Glutamatergic neuron (in vitro differentiated cells): ENCODE results near the gene PMM2. TPM values are rescaled to one million over a fixed set of nuclear protein-coding genes. Genes with fewer than 3 reads are reported as not detected.

ENCODE experiments used
- DNase-seq: peaks from one replicate; pipeline ENCODE4 v3.0.0; 2022
- H3K27ac Mint-ChIP-seq: one replicate; pipeline ENCODE4 v1.8.0; 2020; ENCODE audit warnings: mild to moderate bottlenecking, mixed read lengths, inconsistent platforms; ENCODE audit not compliant: unreplicated experiment
- H3K27me3 Mint-ChIP-seq: one replicate; pipeline ENCODE4 v1.8.0; 2020; ENCODE audit warnings: mild to moderate bottlenecking, moderate library complexity, mixed read lengths, inconsistent platforms; ENCODE audit not compliant: unreplicated experiment
- H3K36me3 Mint-ChIP-seq: one replicate; pipeline ENCODE4 v1.8.0; 2020; ENCODE audit warnings: mild to moderate bottlenecking, mixed read lengths, inconsistent platforms; ENCODE audit not compliant: unreplicated experiment
- H3K4me1 Mint-ChIP-seq: one replicate; pipeline ENCODE4 v1.8.0; 2020; ENCODE audit warnings: mild to moderate bottlenecking, low read depth, mixed read lengths, inconsistent platforms; ENCODE audit not compliant: unreplicated experiment
- H3K4me3 Mint-ChIP-seq: one replicate; pipeline ENCODE4 v1.8.0; 2020; ENCODE audit warnings: mild to moderate bottlenecking, mixed read lengths, inconsistent platforms; ENCODE audit not compliant: unreplicated experiment
- H3K9me3 Mint-ChIP-seq: one replicate; pipeline ENCODE4 v1.8.0; 2020; ENCODE audit warnings: mild to moderate bottlenecking, moderate library complexity, mixed read lengths, inconsistent platforms; ENCODE audit not compliant: unreplicated experiment
- total RNA-seq: library from RNA; stranded (reverse); fragmentation: NEBNext Ultra II Directional; extraction: Animal tissue kit (Norgen Biotek cat#: 25700); gene quantifications from one replicate; pipeline ENCODE4 v1.2.1, GENCODE V29; 2021; ENCODE audit not compliant: unreplicated experiment
- TF ChIP-seq, protein P1 (sequence below): fragments of 200-600 bp; sonication (generic); IDR thresholded peaks from one replicate; pipeline ENCODE4 v1.5.0; 2021; ENCODE audit not compliant: partially characterized antibody, unreplicated experiment

Gene PMM2
- total RNA-seq, 1 donor from 2014 or later: 23.2 TPM

DNA sequence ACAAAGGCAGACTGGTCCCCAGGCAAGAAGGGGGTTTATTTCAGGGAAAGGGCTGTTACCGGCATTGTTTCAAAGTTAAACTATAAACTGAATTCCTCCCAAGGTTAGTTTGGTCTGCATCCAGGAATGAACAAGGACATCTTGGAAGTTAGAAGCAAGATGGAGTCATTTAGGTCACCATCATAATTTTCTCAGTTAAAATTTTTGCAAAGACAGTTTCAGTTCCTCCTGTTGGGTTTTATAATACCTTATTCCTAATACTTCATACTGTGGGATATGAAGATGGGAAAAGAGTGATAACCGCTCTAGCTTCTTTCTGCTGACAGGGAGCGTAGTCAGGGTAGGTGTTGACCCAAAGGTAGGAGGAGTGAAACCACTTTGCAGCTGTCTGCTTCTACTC is 24.8 kb downstream of the PMM2 start:
- no peaks in the 10 kb centered on the region for H3K9me3 Mint-ChIP-seq
- peaks cover 8% of the 10 kb centered on the region for H3K4me1 Mint-ChIP-seq
- H3K27me3 Mint-ChIP-seq: peaks cover 2% of the 10 kb centered on the region
- H3K27ac Mint-ChIP-seq: no peak overlapping the region
- H3K36me3 Mint-ChIP-seq: peaks cover 6% of the 10 kb centered on the region
- TF ChIP-seq, protein P1, sequence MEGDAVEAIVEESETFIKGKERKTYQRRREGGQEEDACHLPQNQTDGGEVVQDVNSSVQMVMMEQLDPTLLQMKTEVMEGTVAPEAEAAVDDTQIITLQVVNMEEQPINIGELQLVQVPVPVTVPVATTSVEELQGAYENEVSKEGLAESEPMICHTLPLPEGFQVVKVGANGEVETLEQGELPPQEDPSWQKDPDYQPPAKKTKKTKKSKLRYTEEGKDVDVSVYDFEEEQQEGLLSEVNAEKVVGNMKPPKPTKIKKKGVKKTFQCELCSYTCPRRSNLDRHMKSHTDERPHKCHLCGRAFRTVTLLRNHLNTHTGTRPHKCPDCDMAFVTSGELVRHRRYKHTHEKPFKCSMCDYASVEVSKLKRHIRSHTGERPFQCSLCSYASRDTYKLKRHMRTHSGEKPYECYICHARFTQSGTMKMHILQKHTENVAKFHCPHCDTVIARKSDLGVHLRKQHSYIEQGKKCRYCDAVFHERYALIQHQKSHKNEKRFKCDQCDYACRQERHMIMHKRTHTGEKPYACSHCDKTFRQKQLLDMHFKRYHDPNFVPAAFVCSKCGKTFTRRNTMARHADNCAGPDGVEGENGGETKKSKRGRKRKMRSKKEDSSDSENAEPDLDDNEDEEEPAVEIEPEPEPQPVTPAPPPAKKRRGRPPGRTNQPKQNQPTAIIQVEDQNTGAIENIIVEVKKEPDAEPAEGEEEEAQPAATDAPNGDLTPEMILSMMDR: no peak
- no peak overlapping the region for H3K4me3 Mint-ChIP-seq
- DNase-seq: no peak

DNA sequence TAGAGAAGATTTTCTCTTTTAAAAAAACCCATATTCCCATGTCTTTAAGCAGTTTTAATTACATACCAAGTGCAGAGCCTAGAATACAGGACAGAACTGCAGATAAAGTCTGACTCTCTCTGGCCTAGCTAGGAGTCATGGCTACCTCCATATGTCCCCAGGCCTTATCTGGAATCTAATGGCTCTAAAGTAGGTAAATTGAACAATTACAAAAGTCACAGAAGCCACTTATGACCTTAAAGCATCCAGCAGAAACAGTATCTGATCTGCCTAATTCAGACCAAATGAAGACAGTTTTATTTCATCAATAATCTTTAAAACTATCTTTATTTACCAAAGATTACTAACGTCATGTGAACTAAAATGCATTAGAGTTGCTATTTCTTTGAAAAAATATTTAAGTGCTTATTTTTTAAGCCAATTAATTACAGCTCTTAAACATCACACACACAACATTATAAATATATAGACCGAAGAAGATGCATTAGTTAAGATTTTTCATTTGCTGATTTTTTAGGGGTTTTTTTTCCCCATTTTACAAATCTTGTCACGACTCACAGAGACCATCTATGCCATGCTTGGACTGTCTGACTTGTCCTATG is 28.7 kb downstream of the PMM2 start:
- DNase-seq: no peak
- no peak overlapping the region for H3K27ac Mint-ChIP-seq
- H3K27me3 Mint-ChIP-seq: no peaks in the 10 kb centered on the region
- H3K4me3 Mint-ChIP-seq: no peak overlapping the region
- H3K9me3 Mint-ChIP-seq: no peaks in the 10 kb centered on the region
- no peaks in the 10 kb centered on the region for H3K4me1 Mint-ChIP-seq
- TF ChIP-seq, protein P1: no peak
- peaks cover 6% of the 10 kb centered on the region for H3K36me3 Mint-ChIP-seq

DNA sequence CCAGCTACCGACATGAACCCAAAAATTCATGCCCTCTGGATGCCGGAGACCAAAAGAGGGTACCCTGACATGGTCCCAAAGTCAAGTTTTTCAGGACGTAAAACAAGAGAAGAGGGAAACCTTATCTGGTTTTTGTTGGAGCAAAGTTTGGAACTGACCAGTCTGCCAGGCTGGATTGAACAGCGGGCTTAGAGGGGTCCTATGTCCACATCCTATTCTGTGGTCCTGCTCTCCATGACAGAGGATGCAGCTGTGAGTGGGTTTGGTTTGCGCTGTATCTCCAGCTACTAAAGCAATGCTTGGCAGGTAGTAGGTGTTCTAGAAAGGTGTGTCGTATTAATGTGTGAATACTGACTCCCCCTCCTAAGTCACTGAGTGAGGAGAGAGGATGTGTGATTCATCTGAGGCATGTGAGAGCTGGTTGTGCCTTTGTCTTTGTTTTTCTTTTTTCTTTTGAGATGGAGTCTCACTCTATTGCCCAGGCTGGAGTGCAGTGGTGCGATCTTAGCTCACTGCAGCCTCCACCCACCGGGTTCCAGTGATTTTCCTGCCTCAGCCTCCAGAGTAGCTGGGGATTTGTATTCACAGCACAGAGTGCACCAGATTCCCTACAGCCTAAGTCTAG is 31.0 kb downstream of the PMM2 start:
- no peaks in the 10 kb centered on the region for H3K36me3 Mint-ChIP-seq
- peaks cover 3% of the 10 kb centered on the region for H3K27me3 Mint-ChIP-seq
- TF ChIP-seq, protein P1: no peak
- H3K4me1 Mint-ChIP-seq: peaks cover 14% of the 10 kb centered on the region
- DNase-seq: no peak
- no peak overlapping the region for H3K4me3 Mint-ChIP-seq
- H3K9me3 Mint-ChIP-seq: peaks cover 5% of the 10 kb centered on the region
- H3K27ac Mint-ChIP-seq: no peak overlapping the region

DNA sequence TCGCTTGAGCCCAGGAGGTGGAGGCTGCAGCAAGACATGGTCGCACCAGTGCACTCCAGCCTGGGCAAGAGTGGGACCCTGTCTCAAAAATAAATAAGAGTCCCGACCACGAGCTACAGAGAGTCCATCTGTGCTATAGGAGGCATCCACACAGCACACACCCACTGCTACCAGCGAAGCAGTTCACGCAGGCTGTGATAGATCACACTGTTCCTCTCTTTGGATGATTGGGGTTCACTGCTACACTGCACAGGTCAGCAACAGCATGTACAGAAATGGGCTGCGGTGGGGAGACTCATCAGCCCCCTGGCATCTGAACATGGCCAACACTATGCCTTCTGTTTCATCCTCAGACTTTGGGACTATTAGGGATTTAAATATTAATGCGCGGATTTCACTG is 33.8 kb downstream of the PMM2 start:
- Mint-ChIP-seq H3K4me1 (peaks cover 14% of the 10 kb centered on the region), H3K9me3 (peaks cover 5% of the 10 kb centered on the region), H3K4me3 (no peak overlapping the region), H3K27ac (peak overlapping the region; percentile 83), H3K36me3 (no peaks in the 10 kb centered on the region), H3K27me3 (peaks cover 3% of the 10 kb centered on the region)
- TF ChIP-seq, protein P1: no peak
- DNase-seq: no peak
